Hematopoietic multipotent progenitor cell treated with erythropoietin and hydrocortisone succinate and interleukin-3 and kit ligand, for 8 days (in vitro differentiated cells): ENCODE data around the gene RERE.
A peak's percentile ranks its signal among the peaks of the same experiment; 100 is the strongest.

Source experiments
- DNase-seq: peaks from one replicate; pipeline ENCODE4 v3.0.0-alpha.2; 2015

Gene RERE

DNA sequence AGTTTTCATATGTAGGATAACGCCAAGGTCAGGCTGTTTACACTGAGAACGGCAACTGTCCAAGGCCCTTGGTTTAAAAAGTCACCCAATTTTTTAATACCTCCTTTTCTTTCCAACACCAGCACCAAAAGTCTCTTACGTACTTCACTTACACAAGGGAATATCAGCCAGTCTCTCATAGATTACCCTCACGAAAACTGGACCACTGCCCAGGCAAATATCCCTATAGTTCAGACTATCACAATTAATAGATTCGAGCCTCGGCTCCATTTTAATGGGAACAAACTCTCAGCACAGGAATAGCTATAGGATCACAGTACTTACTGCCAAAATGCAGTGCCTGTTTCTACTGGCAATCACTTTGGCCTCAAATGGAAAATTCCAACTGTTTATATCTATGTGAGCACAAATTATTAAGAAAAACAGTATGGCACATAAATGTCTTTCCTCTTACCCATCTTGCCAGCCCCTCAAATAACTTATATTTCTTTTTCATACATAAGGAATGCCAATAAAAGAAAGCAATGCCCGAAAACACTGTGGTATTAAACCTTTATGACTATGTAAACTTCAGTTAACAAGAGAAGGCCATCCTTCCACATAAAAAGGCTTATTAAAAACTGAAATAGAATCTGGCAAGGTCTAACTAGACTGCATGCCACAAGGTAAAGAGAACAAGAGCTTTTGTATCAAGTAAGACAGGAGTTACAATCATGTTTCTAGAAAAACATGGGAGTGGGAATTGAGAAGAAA, 401.7 kb downstream of the RERE start:
- DNase-seq: no peak

DNA sequence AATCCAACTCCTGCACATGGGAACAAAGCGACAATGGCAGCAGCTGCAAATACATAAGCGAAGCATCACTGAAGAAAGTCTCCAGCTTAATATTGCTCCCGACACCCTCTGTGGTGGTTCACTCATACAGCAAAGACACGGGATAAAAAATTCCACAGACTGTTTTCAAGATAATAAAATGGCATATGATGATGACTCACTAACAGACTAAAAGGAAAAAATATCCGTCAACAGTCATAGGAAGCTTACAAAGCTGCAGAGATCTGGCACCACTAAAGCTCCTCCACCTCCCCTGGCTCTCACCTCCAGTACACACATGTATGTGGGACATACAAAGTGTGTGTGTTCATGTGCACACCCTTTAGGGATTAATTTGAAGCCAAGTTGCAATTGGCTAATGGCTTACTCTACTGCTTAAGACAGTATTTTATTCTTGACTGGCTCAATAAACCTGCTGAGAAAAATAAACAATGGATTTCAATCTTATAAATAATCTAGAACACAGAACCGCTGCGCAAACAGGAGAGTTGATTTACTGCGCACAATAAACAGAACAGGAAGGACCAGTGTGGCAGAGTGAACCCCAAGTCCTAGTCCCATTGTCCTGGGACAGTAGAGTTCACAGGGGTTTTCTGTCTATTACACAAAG, 405.1 kb downstream of the RERE start:
- peak; percentile 59 for DNase-seq

DNA sequence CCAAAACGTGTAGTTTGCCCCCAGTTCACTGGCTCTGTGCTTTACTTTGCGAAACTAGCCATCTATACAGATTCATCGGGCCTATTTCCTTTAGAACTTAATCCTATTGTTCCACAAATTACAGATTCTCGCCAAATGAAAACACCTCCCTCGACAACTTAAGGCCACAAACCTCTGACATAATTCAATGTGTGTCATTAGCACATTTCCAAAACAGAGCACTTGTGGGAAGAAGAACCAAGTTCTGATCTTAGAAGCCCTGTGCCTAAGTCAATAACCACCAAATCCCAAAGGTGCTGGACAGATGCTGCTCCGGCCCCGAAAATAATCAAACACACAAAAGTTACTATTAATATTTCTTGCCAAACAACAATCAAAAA, 405.6 kb downstream of the RERE start:
- no peak for DNase-seq

DNA sequence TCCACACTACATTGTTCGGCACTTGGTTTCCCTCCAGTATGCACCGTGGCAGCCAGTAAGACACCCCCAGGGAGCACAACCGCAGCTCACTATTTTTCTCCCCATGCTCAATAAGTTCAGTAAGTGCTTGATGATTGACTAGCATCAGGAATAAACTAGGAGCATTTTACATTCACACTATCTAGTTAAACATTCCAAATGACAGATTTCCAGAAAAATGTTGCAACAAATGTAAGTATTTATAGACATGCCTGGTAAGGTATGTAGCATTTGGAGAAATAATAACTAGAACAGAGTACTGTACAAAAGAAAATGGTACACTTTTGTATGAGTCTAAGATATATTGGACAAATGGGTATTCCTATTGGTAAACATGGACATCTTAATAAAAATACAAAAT, 406.6 kb downstream of the RERE start:
- DNase-seq: no peak

DNA sequence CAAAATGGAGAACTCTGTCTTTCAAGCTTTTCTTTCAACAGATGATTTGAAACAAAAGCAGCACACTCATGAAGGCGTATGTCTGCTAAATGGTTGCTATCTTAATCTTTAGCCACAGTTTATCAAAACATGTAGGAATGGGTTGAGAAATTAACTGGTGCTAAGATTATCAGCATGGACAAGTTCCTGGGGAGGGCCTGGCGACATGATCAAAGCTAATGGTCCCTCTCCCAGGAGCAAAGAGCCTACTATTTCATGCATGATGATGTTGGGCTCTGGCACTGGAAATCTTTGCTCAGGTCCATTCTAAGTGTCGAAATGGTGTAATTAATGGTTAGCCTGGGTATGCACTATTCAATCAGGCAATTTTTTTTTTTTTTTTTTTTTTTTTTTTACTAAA, 407.8 kb downstream of the RERE start:
- peak; percentile 52 for DNase-seq

DNA sequence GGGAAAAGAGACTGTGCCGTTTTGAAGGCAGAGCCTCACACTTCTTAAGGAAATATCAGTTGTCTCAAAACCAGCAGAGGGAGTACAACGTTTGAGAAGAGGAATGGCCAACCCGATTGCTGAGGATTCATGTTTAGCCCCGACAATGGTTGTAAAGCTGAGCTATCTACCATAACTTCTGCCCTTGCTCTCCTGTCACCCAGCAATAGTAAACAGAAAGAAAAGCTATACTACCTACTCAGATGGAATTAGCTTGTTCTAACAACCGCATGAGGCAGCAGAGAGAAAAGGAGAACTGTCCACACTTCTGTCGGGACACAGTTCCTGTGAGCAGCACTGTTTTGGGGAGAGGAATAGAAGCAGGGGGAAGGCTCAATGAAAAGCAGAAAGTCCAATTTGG, 408.3 kb downstream of the RERE start:
- DNase-seq: peak; percentile 75

DNA sequence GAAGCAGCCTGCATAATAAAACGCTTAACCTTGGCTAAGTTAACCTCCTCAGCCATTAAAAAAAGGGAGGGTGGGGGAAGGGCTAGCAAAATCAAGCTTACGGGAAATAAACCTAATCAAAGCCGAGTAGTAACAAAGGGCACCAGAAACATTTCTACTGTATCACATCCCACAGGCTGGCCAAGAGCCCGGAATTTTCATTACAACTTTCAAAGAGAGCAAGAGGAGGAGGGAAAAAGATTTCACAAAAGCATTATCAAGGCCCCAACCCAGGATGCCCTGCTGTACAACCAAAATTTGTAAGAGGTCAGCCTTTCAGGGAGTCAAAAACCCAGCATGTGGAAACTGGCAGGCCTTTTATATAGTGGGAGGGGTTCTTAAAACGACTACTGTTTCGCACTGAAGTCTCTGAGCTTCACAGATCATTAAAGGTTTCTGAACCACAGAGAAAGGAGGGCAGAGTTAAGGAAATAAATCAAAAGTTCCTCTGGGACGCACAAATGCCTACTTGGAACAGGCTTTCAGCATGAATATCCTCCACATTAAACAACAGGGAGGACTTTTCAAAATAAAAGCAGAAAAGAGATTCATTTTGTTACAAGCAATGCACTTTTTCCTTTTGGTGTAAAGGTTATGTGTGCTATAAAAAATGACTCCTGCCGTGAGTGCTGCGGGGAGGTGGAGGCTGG, 409.1 kb downstream of the RERE start:
- DNase-seq: no peak

DNA sequence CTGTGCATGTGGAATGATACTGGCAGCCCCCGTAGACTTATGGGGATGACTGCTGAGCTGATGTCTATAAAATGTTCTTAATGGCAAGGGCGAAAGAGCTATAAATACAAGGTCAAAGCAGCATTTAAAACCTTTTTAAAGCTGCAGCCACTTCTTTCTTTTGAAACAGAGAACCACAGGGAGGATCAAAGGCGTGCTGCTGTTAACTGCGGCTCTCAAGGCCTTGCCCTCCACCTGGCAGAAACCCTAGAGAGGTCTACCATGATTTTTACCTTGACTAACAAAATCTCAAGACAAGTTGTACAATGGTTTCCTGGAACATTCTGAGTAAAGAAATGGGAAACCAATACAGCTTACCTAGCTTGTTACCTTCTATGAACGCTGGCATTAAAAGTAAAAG, 409.8 kb downstream of the RERE start:
- DNase-seq: no peak

DNA sequence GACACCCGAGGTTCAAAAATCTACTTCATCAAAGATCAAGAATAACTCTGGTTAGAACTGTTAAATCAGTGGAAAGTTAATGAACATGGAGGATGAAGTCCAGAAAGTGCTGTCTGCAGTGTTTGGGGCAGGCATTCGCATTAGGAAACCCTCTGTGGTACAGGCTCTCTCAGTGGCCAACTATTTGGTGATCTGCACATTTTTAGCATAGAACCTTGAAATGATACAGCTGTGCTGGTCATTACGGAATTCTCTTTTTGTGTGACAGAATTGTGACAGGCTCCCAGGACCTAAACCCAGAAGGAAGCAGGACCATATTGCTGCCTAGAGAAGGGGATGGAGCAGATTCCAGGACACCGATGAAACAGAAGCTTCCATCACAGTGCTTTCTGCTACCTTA, 410.5 kb downstream of the RERE start:
- DNase-seq: no peak

DNA sequence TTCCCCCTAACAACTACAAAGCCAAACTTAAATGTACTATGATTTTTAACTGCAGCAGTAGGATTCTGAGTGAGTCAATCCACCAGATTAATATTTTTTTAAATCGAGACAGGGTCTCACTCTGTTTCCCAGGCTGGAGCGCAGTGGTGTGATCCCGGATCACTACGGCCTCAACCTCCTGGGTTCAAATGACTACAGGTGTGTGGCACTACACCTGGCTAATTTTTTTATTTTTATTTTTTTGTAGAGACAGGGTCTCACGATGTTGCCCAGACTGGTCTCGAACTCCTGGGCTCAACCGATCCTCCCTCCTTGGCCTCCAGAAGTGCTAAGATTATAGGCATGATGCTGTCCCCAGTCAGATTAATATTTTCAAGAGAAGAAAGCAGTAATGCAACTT, 411.4 kb downstream of the RERE start:
- no peak for DNase-seq

DNA sequence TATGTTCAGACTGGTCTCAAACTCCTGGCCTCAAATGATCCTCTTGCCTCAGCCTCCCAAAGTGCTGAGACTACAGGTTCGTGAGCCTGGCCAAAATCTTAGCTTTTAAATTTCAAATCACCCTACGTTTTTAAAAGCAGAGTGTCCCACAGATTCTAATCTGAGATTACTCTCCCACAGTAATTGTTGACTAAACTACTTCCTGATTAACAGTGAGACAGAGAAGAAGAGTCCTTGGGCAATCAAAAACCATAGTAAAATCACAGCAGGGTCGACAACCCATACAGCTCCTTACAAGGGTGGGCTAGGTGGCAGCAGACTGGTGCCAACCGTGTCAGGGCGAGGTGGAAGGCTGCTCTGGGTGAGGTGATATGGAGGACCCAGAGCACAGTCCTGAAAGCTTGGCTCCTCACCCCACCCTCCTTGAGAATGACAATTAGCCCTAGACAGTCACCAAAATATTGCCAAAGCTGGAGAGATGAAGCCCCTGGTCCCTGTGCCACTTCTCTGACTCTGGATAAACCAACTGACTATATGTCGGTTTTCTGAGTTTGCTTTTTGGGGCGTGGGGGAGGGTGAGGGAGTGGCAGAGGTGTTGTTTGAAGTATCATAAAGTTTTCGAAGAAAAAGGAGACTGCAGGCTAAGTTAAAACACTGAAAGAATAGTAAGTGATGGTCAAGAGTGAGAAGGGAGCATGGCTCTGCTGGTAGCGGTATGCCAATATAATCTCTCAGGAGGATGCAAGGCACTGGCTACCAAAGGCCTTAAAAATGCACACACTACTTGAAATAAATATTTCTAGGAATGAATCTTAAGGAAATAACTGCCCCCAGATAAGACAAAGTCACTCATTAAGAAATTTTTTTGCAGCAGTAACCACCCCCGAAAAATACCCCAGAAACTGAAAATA, 412.7 kb downstream of the RERE start:
- DNase-seq: no peak

DNA sequence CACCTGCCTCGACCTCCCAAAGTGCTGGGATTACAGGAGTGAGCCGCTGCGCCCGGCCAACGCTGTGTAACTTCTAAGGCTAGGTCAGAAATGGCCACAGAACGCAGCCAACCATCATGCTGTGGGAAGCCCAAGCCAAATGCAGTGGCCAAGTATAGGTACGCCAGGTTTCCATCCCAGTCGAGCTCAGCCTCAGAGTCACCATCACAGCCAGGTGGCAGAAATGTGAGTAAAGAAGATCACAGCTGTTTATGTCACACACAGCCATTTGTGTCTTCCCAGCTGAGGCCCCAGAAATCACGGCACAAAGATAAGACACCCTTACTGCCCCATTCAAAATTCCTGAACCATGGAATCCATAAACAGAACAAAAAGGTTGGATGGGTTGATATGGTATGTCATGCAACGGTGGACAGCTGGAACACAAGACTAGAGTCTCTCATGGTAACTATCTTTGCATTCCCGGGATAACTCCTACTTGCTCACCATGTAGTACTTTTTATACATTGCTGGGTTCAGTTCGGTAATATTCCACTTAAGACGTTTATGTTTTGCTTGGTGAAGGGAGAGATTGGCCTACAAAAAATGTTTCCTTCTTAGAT, 415.2 kb downstream of the RERE start:
- no peak for DNase-seq

DNA sequence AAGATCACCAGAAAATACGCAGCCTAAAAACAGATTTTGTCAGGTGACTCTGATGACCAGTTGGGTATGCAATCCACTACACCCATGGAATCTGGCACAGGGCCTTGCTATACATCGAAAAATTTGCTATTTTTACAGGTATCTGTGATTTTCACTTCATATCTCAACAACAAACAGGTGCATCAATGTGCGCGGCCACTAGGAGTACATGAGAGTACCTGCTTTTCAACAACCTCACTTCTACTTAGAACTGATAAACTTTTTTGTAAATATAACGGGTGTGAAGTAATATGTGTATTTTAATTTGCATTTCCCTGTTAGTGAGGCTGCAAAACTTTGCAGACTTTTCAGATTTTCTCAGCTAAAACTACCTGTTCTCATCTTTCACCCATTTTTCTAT, 418.8 kb downstream of the RERE start:
- DNase-seq: no peak

DNA sequence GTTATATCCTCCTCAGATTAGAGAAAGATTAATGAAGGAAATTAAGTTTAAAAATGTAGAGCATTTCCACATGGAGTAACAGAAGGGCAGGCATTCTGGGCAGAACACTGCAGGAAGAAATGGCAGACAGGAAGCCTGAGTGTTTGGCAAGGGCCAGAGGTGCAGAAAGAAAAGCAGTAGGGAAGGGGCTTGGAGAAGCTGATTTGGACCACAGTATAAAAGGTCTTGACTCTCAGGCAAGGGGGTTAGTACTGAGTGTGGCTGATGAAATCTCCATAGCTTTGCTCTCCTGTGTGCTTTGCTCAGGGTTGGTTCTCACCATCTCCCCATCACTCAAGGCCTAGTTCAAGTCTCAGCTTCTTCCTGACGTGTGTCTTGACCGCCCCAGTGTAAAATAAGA, 419.4 kb downstream of the RERE start:
- no peak for DNase-seq

DNA sequence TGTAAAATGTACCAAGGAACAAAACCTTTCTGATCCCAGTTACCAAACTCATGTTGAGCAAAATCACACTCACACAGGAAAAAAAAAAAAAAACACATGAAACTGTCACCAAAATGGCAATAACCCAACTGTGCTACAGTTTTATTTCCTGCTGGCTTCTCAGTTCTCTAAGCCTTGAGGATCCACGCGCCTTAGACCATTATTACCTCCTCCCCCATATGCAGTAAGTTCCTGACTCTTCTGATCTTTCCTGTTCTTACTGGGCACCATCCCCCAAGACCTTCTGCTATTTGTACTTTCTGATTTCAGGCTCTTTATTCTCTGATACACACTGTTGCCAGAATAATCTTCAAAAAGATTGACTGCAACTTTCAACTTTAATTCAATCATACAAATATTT, 419.9 kb downstream of the RERE start:
- DNase-seq: no peak

DNA sequence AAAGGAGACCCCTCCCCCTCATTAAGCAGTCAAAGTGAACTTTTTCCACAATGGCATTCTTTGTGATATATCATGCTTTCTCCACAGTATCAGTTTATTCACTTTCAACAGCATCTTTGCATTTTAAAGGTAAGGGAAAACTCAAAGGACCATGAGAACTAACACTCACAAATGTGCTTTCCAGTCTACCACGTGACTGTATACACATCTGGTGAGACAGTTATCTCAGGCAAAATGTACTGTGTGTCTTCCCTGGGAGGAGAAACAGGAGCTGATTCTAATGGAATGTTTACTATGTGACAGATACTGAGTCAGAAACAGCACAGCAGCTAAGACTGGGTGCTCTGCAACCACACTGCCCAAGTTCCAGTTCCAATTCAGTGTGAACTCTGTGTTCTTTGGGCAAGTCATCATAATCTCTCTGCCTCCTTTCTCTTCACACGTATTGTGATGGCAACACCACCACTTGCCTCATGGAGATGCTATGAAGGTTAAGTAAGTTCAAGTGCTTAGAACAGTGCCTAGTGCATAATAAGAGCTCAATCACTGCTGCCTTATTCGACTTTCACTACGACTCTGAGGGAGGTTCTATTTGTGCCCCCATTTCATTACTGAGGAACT, 420.5 kb downstream of the RERE start:
- no peak for DNase-seq

DNA sequence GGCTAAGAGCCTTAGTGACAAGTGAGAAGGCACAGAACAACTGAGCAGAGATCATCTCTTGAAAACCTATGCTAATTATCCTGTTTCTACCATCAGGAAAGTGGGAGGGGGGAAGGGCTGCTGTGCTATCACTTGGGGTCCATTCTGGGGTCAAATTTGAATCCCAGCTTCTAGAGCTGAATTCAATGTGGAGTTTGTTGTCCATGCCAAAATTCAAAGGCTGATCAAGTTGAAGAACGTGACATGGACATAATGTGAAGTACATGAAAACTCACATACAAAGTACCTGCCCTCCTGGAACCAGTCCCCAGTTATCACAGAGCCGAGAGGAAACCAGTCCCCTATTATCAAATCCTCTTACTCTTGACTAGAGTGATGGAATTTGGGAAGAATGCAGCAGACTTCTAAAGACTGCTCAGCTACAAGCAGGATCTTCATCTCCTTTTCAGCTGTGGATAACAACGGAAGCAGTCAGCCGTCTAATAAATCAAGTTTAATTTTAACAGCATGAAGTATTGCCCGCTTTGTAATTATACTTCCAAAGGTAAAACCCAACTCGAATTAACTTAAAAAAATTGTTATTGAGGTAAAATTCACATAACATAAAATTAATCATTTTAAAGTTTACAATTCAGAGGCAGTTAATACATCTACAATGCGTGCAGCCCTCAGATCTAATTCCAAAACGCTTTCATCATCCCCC, 421.2 kb downstream of the RERE start:
- no peak for DNase-seq

DNA sequence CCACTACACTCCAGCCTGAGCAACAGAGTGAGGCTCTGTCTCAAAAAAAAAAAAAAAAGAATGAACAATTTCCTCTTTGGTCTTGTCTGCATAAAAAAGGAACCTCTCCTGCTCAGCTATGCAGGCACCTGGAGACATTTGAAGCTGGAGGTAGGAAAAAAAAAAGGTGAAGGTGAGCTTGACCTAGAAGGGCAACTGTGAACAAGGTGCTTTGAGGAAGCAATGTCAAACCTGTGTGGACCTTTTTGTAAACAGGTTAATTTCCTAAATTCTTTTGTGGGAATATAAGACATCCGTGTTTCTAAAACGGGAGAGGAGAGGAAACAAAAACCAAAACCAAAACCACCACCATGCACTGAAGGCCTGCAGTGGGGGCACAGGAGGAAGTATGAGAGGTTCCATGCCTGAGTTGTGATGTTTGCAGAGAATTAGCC, 422.0 kb downstream of the RERE start:
- DNase-seq: no peak

DNA sequence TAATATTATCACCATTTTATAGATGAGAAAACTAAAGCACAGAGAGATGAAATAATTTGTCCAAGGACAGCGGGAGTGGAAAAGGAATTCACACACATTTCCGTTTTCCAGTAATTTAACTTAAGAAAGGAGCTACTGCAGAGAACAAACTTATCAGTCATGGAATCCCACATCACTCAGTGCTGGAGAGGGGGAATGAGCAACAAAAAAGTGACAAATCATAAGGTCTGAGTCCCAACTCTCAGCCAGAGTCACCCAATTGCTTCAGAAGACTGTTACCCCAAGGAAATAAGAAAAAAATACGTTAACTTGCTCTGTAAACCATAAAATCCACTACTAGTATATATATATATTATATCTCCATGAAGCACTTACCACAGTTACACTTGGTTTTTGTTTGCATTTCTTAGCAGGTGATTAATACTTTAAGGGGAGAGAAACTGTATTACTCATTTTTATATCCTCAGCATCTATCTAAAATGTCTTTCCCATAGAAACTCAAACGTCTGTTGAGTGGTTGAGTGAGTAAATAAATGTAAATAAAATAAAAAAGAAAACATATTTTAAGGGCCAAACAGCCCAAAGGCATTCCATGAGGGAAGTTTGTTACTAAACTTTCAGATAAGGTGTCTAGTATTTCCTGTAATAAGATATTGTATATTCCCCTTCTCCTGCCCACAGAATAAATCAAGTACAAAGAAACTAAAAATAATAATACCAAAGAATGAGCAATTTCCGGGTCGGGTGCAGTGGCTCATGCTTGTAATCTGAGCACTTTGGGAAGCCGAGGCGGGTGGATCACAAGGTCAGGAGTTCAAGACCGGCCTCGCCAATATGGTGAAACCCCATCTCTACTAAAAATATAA, 422.8 kb downstream of the RERE start:
- no peak for DNase-seq

DNA sequence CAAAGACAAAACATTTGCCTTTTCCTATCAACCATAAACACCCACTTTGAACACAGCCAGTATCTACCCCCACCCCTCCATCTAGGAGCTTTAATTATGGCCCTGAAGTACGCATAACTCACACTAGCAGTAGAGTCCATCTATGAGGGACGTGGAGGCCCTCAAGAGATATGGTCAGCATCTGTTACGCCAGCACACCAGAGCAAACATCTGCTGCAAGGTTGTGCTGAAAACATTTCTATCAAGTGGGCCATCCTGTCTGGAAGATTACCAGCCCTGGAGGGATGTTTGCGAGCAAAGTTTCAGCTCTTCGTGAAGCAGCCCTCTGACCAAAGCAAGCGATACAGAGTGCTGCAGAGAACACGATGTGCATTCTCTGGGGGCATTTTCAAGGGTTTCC, 424.9 kb downstream of the RERE start:
- DNase-seq: no peak

DNA sequence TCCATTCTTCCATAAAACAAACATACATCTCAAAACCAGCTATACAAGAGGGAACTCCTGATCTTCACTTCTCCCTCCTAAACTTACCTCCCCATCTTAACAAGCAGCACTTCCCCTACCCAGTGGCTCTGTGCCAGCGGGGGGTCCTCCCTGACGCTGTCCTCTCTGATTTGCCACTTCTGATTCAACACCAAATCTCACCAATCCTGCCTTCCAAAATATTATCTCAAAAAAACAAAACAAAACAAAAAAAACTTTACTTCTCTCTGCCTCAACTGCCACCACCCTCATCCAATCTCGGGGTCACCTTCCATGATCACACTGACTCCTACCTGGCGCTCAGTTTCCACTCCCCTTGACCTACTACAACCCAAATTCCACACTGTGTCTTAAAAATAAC, 426.7 kb downstream of the RERE start:
- no peak for DNase-seq
